HEK293T (cell line): ENCODE results near the gene SHROOM4.

ENCODE experiments used
- CTCF ChIA-PET: fragments of 350-600 bp; formaldehyde crosslinking; extraction: SDS; loops from one replicate; lab custom pipeline; 2021; ENCODE audit warnings: antibody characterized with exemption, inconsistent platforms; lab: Yijun Ruan, JAX
- POLR2A ChIA-PET: fragments of 350-600 bp; formaldehyde crosslinking; extraction: SDS; loops from one replicate; lab custom pipeline; 2020; ENCODE audit warnings: antibody characterized with exemption, inconsistent platforms; lab: Yijun Ruan, JAX
- DNase-seq: peaks from one replicate; pipeline ENCODE4 v3.0.0; 2012; ENCODE audit warnings: mixed read lengths; ENCODE audit errors: extremely low spot score
- ARNT ChIP-seq: fragments of 450-650 bp; IDR thresholded peaks from 2 replicates; pipeline ENCODE4 v1.6.1; 2017; ENCODE audit warnings: mild to moderate bottlenecking
- BHLHE40 ChIP-seq: fragments of 450-650 bp; IDR thresholded peaks from 2 replicates; pipeline ENCODE4 v1.6.1; 2016; ENCODE audit warnings: mild to moderate bottlenecking, moderate library complexity, borderline replicate concordance
- CTBP1 ChIP-seq: fragments of 450-650 bp; IDR thresholded peaks from 2 replicates; pipeline ENCODE4 v1.6.1; 2016; ENCODE audit warnings: borderline replicate concordance
- ELF4 ChIP-seq: fragments of 450-650 bp; IDR thresholded peaks from 2 replicates; pipeline ENCODE4 v1.6.1; 2017; ENCODE audit warnings: antibody characterized with exemption
- FOXA1 ChIP-seq: fragments of 450-650 bp; IDR thresholded peaks from 2 replicates; pipeline ENCODE4 v1.6.1; 2016; ENCODE audit warnings: mild to moderate bottlenecking
- FOXK2 ChIP-seq: fragments of 450-650 bp; IDR thresholded peaks from 2 replicates; pipeline ENCODE4 v1.6.1; 2016; ENCODE audit warnings: mild to moderate bottlenecking
- FOXM1 ChIP-seq: fragments of 450-650 bp; IDR thresholded peaks from 2 replicates; pipeline ENCODE4 v1.6.1; 2017; ENCODE audit warnings: mild to moderate bottlenecking, borderline replicate concordance
- HDGF ChIP-seq: fragments of 450-650 bp; IDR thresholded peaks from 2 replicates; pipeline ENCODE4 v1.6.1; 2017; ENCODE audit warnings: antibody characterized with exemption, borderline replicate concordance
- L3MBTL2 ChIP-seq: fragments of 450-650 bp; conservative IDR thresholded peaks from 2 replicates; pipeline ENCODE4 v1.6.1; 2016; ENCODE audit warnings: mild to moderate bottlenecking
- LEF1 ChIP-seq: fragments of 450-650 bp; IDR thresholded peaks from 2 replicates; pipeline ENCODE4 v1.6.1; 2017; ENCODE audit warnings: mild to moderate bottlenecking, borderline replicate concordance
- NFRKB ChIP-seq: fragments of 450-650 bp; IDR thresholded peaks from 2 replicates; pipeline ENCODE4 v1.6.1; 2016; ENCODE audit warnings: mild to moderate bottlenecking, moderate library complexity
- PKNOX1 ChIP-seq: fragments of 450-650 bp; IDR thresholded peaks from 2 replicates; pipeline ENCODE4 v1.6.1; 2016
- SP1 ChIP-seq: fragments of 450-650 bp; IDR thresholded peaks from 2 replicates; pipeline ENCODE4 v1.6.1; 2017
- SUZ12 ChIP-seq: fragments of 450-650 bp; IDR thresholded peaks from 2 replicates; pipeline ENCODE4 v1.6.1; 2016; ENCODE audit warnings: mild to moderate bottlenecking
- TARDBP ChIP-seq: fragments of 450-650 bp; IDR thresholded peaks from 2 replicates; pipeline ENCODE4 v1.6.1; 2016
- ZNF384 ChIP-seq: fragments of 450-650 bp; IDR thresholded peaks from 2 replicates; pipeline ENCODE4 v1.6.1; 2016

SHROOM4 gene

GRCh38 chrX:50813843-50814661 lies at the start of gene SHROOM4:
Gene SHROOM4 (minus strand): TSS chrX:50814194. CDS start chrX:50814018, 176 bp downstream.
- ChIA-PET POLR2A (no interaction called here), CTCF (no interaction called here)
- no peak for DNase-seq
- TF ChIP-seq SP1 (no peak), ARNT (no peak), CTBP1 (no peak), FOXA1 (no peak), HDGF (no peak), ELF4 (no peak), BHLHE40 (no peak), FOXM1 (no peak), NFRKB (no peak), L3MBTL2 (no peak), TARDBP (no peak), FOXK2 (no peak), PKNOX1 (no peak), ZNF384 (no peak)

GRCh38 chrX:50863471-50863870 lies 49.5 kb upstream of the SHROOM4 start:
- no peak for DNase-seq
- ChIA-PET CTCF (interaction anchor here (0.6 to 0.7 kb wide), 2 partner anchors 310 to 716 kb away, joined by 3 read pairs; no protein-coding TSS in a partner anchor), POLR2A (no interaction called here)
- TF ChIP-seq ARNT (no peak), FOXK2 (no peak), FOXA1 (no peak), ELF4 (no peak), TARDBP (no peak), BHLHE40 (no peak), PKNOX1 (no peak), ZNF384 (no peak), SP1 (no peak), NFRKB (no peak), FOXM1 (no peak), L3MBTL2 (no peak), HDGF (no peak), SUZ12 (no peak), CTBP1 (no peak), LEF1 (no peak)

GRCh38 chrX:50860518-50860917 lies 46.5 kb upstream of the SHROOM4 start:
- POLR2A ChIA-PET, result no interaction called here

GRCh38 chrX:50858548-50858947 lies 44.6 kb upstream of the SHROOM4 start:
- CTCF ChIA-PET, result no interaction called here

More at GRCh38 chrX:50860518-50860917, 46.5 kb upstream of the SHROOM4 start:
- no peak for DNase-seq
- TF ChIP-seq PKNOX1 (no peak), LEF1 (no peak), TARDBP (no peak), ELF4 (no peak), FOXA1 (no peak), NFRKB (no peak), CTBP1 (no peak), ARNT (no peak), FOXM1 (no peak), ZNF384 (no peak)
- CTCF ChIA-PET, result no interaction called here

GRCh38 chrX:50853399-50853798 lies 39.4 kb upstream of the SHROOM4 start:
- ChIA-PET CTCF (no interaction called here), POLR2A (no interaction called here)
- no peak for TF ChIP-seq SUZ12
- no peak for TF ChIP-seq ELF4
- TF ChIP-seq L3MBTL2, result no peak
- no peak for TF ChIP-seq TARDBP
- no peak for TF ChIP-seq HDGF
- no peak for TF ChIP-seq SP1
- TF ChIP-seq BHLHE40, result no peak
- no peak for TF ChIP-seq ZNF384
- TF ChIP-seq LEF1, result no peak
- DNase-seq, result no peak

More at GRCh38 chrX:50858548-50858947, 44.6 kb upstream of the SHROOM4 start:
- POLR2A ChIA-PET, result no interaction called here
- no peak for TF ChIP-seq ZNF384
- no peak for TF ChIP-seq PKNOX1
- TF ChIP-seq HDGF, result no peak
- no peak for TF ChIP-seq TARDBP
- TF ChIP-seq LEF1, result no peak
- no peak for TF ChIP-seq SUZ12
- TF ChIP-seq FOXK2, result no peak
- no peak for TF ChIP-seq FOXM1
- no peak for TF ChIP-seq CTBP1
- TF ChIP-seq FOXA1, result no peak
- no peak for TF ChIP-seq ARNT
- TF ChIP-seq L3MBTL2, result no peak
- no peak for TF ChIP-seq ELF4
- TF ChIP-seq NFRKB, result no peak
- TF ChIP-seq BHLHE40, result no peak
- no peak for TF ChIP-seq SP1
- no peak for DNase-seq

GRCh38 chrX:50852524-50852923 lies 38.5 kb upstream of the SHROOM4 start:
- POLR2A ChIA-PET, result no interaction called here
- TF ChIP-seq TARDBP (no peak), BHLHE40 (no peak), L3MBTL2 (no peak), FOXM1 (no peak), SUZ12 (no peak), ZNF384 (no peak), HDGF (no peak), LEF1 (no peak), PKNOX1 (no peak), CTBP1 (no peak), SP1 (no peak), FOXK2 (no peak), ELF4 (no peak), ARNT (no peak), FOXA1 (no peak), NFRKB (no peak)
- CTCF ChIA-PET, result no interaction called here
- no peak for DNase-seq
